Endothelial cell of umbilical vein (primary cell): Measurements from ENCODE around the gene ACVR2B. TPM values are rescaled to one million over a fixed set of nuclear protein-coding genes. Genes with fewer than 3 reads are reported as not detected.

Experiments used
- Bru-seq: library from RNA; stranded (reverse); fragments of 400-500 nt; gene quantifications from one replicate; lab custom pipeline; 2021; lab: Mats Ljungman, UMichigan
- BruChase-seq, 2 experiments: library from RNA; stranded (reverse); fragments of 400-500 nt; gene quantifications; one replicate each; lab custom pipeline; 2021; lab: Mats Ljungman, UMichigan
- BruUV-seq: library from RNA; stranded (reverse); fragments of 400-500 nt; replicated peaks from 2 replicates; lab custom pipeline; 2021; lab: Mats Ljungman, UMichigan
- CTCF ChIA-PET: fragments of 300-600, 350-600 bp; sonication (Branson Sonifier 250); formaldehyde crosslinking; loops from one replicate; lab custom pipeline; 2021; ENCODE audit warnings: antibody characterized with exemption, inconsistent platforms; lab: Charles Lee
- POLR2A ChIA-PET: fragments of 300-600, 350-600 bp; sonication (Branson Sonifier 250); formaldehyde crosslinking; loops from one replicate; lab custom pipeline; 2021; ENCODE audit warnings: antibody characterized with exemption, inconsistent platforms; lab: Charles Lee
- DNase-seq: peaks from one replicate; pipeline ENCODE4 v3.0.0-alpha.2; 2011; ENCODE audit warnings: low read depth, low spot score
- FAIRE-seq: peaks from 2 replicates; lab custom pipeline; 2011; peaks lifted over from hg19 to GRCh38; lab: Jason Lieb, UNC
- H2AFZ ChIP-seq: 2 replicates; pipeline ENCODE4 v1.6.0; 2012; ENCODE audit warnings: low read depth, low read length, control low read depth, inconsistent platforms
- H3K27ac ChIP-seq: 2 replicates; pipeline ENCODE4 v1.5.1; 2011; ENCODE audit warnings: low read depth, mild to moderate bottlenecking, control low read depth, low read length, moderate library complexity; ENCODE audit not compliant: insufficient read depth
- H3K27me3 ChIP-seq, 2 experiments: 2 replicates each; pipeline versions ENCODE4 v1.6.0 to v1.6.1; 2011; ENCODE audit warnings: low read length in 2 of 2, mixed read lengths in 1 of 2; ENCODE audit not compliant: control insufficient read depth in 2 of 2, insufficient read depth in 2 of 2
- H3K36me3 ChIP-seq, 2 experiments: 2 replicates in 1 of 2; 3 replicates in 1 of 2; pipeline ENCODE4 v1.5.1; 2011; ENCODE audit warnings: low read length in 2 of 2, mild to moderate bottlenecking in 1 of 2, moderate library complexity in 1 of 2; ENCODE audit not compliant: control insufficient read depth in 2 of 2, insufficient read depth in 2 of 2; ENCODE audit errors: extremely low read depth in 1 of 2
- H3K4me1 ChIP-seq: 3 replicates; pipeline ENCODE4 v1.5.1; 2011; ENCODE audit warnings: mild to moderate bottlenecking, low read length; ENCODE audit not compliant: control insufficient read depth, insufficient read depth; ENCODE audit errors: extremely low read depth
- H3K4me2 ChIP-seq: 2 replicates; pipeline ENCODE4 v1.6.1; 2011; ENCODE audit warnings: low read length, control low read depth, mixed read lengths; ENCODE audit not compliant: insufficient read depth
- H3K4me3 ChIP-seq, 3 experiments: fragments of 200-600 bp in 1 of 3; sonication (generic), shearing (Covaris generic) in 1 of 3; replicated peaks in 1 of 3; 2 replicates each; pipeline ENCODE4 v1.5.1; 2011 to 2016; ENCODE audit warnings: control low read depth in 3 of 3, low read length in 3 of 3, mild to moderate bottlenecking in 2 of 3, inconsistent platforms in 1 of 3, low read depth in 1 of 3, moderate library complexity in 1 of 3; ENCODE audit not compliant: insufficient read depth in 1 of 3
- H3K79me2 ChIP-seq: 2 replicates; pipeline ENCODE4 v1.6.0; 2012; ENCODE audit warnings: low read length, inconsistent platforms; ENCODE audit not compliant: control insufficient read depth, insufficient read depth
- H3K9ac ChIP-seq: replicated peaks from 2 replicates; pipeline ENCODE3; 2011; ENCODE audit warnings: low read length, control low read depth; ENCODE audit not compliant: insufficient read depth; ENCODE audit errors: extremely low read depth
- H3K9me1 ChIP-seq: replicated peaks from 3 replicates; pipeline ENCODE4 v1.6.0; 2011; ENCODE audit warnings: mild to moderate bottlenecking, low read length; ENCODE audit not compliant: control insufficient read depth, insufficient read depth; ENCODE audit errors: extremely low read depth
- H3K9me3 ChIP-seq: replicated peaks from 2 replicates; pipeline ENCODE4 v1.5.1; 2012; ENCODE audit warnings: low read length, inconsistent platforms; ENCODE audit not compliant: control insufficient read depth, insufficient read depth
- H4K20me1 ChIP-seq: replicated peaks from 2 replicates; pipeline ENCODE3; 2011; ENCODE audit warnings: mild to moderate bottlenecking, low read length; ENCODE audit not compliant: control insufficient read depth, insufficient read depth; ENCODE audit errors: extremely low read depth
- FOS ChIP-seq: IDR thresholded peaks from 2 replicates; pipeline ENCODE4 v1.6.1; 2011; ENCODE audit warnings: mild to moderate bottlenecking, low read length, moderate library complexity, borderline replicate concordance; ENCODE audit not compliant: insufficient read depth
- MAX ChIP-seq: IDR thresholded peaks from 2 replicates; pipeline ENCODE4 v1.6.1; 2011; ENCODE audit not compliant: insufficient read depth, insufficient read length
- POLR2AphosphoS5 ChIP-seq: IDR thresholded peaks from 2 replicates; pipeline ENCODE4 v1.6.1; 2012; ENCODE audit warnings: low read depth, mild to moderate bottlenecking, control low read depth, low read length, moderate library complexity; ENCODE audit not compliant: insufficient read depth
- dilution Hi-C: fragments of 300-500 bp; cut with MboI; formaldehyde crosslinking; loops from one replicate; pipeline ENCODE4 v1.15.0; 2019; ENCODE audit warnings: low sequenced_read_pairs; ENCODE audit not compliant: extremely low pct_ligation_motif_present
- intact Hi-C: fragments of 100-400 bp; cut with micrococcal nuclease; formaldehyde crosslinking; loops from one replicate; pipeline ENCODE4 v1.10.0; 2022
- long read RNA-seq: library from polyadenylated mRNA; stranded (forward); transcript quantifications from one replicate; pipeline ENCODE4 v2.0.0, GENCODE V29; 2021
- polyA minus RNA-seq, 3 experiments: library from RNA; depleted of rRNA, polyadenylated mRNA; stranded (reverse); fragments of >200 nt; gene quantifications; 1 replicate in 1 of 3; 2 replicates in 2 of 3; pipeline ENCODE4 v1.2.3, GENCODE V29; 2011
- polyA plus RNA-seq, 4 experiments: library from polyadenylated mRNA; depleted of rRNA in 3 of 4; stranded (reverse) in 3 of 4; unstranded in 1 of 4; fragments of >200 nt; gene quantifications; 2 replicates each; pipeline versions ENCODE4 v1.2.1 to v1.2.3, GENCODE V29; 2011 to 2012; ENCODE audit warnings: missing spikeins in 1 of 4
- total RNA-seq: library from RNA; stranded (reverse); gene quantifications from 2 replicates; pipeline ENCODE4 v1.2.3, GENCODE V29; 2021

ACVR2B gene
- 4.9 and 5.6 TPM in 2 replicates for total RNA-seq
- 1.6 and 2.0 TPM in 2 replicates for polyA plus RNA-seq
- polyA plus RNA-seq (2011; cell fraction: cytosol; rRNA removed) = 1.5 and 1.6 TPM in 2 replicates
- polyA plus RNA-seq (2011; cell fraction: nucleus; rRNA removed) = 4.8 TPM in 2 replicates
- polyA plus RNA-seq (2012) = 0.86 and 1.2 TPM in 2 replicates
- polyA minus RNA-seq = 8.8 and 10.5 TPM in 2 replicates
- polyA minus RNA-seq (2011; cell fraction: cytosol; rRNA and poly(A)+ RNA removed) = 6.3 TPM
- 8.2 and 10.6 TPM in 2 replicates for polyA minus RNA-seq (2011; cell fraction: nucleus; rRNA and poly(A)+ RNA removed)
- Bru-seq, nascent RNA = percentile 55 among the genes with signal in this experiment
- BruChase-seq, experiment 1, labeled RNA remaining after a 6-hour chase = percentile 66 among the genes with signal in this experiment
- BruChase-seq, experiment 2, labeled RNA remaining after a 2-hour chase = percentile 65 among the genes with signal in this experiment
- long read RNA-seq, full-length matches to known transcripts = 3 of 5 reads
- long read RNA-seq, partial matches to known transcripts = 0 of 5 reads
- long read RNA-seq, other reads (novel, unspliced or antisense) = 2 of 5 reads

- Histone ChIP-seq H2AFZ (peak within 1 kb of the TSS; percentile 82), H3K4me1 (no peaks in the 10 kb centered on the region), H3K79me2 (peaks cover 1% of the 10 kb centered on the region), H3K36me3 (no peaks in the 10 kb centered on the region), H3K9ac (peak within 1 kb of the TSS; percentile 82), H3K4me3 (peak within 1 kb of the TSS; percentile 37 to 85 (median 68)), H3K9me1 (no peaks in the 10 kb centered on the region), H3K27me3 (no peaks in the 10 kb centered on the region), H3K4me2 (peak within 1 kb of the TSS; percentile 81), H3K9me3 (no peaks in the 10 kb centered on the region), H3K27ac (peak within 1 kb of the TSS; percentile 45), H4K20me1 (peaks cover 2% of the 10 kb centered on the region)
- DNase-seq (peak; percentile 69), FAIRE-seq (peak; percentile 70)
- intact Hi-C loops = no loop called here
- TF ChIP-seq MAX (peak; percentile 28), POLR2AphosphoS5 (no peak)
- ChIA-PET CTCF (interaction anchor here (0.7 to 2.0 kb wide), 6 partner anchors 26 to 316 kb away, joined by 3 to 14 read pairs (median 4); partner anchors contain the start of genes ACAA1, EXOG and XYLB), POLR2A (no interaction called here)
- dilution Hi-C loops = no loop called here
- BruUV-seq = no TSS peak
Measured at GRCh38 chr3:38453075-38453912, at the start of gene ACVR2B. TSS of gene ACVR2B (plus strand) at chr3:38453890. CDS start at chr3:38454323, 433 bp downstream.

- dilution Hi-C loops = no loop called here
- Histone ChIP-seq H4K20me1 (no peaks in the 10 kb centered on the region), H3K36me3 (peaks cover 0 to 5% of the 10 kb centered on the region in 2 experiments), H3K4me3 (no peak overlapping the region), H2AFZ (no peak overlapping the region), H3K27ac (no peak overlapping the region), H3K27me3 (no peaks in the 10 kb centered on the region), H3K9me1 (no peaks in the 10 kb centered on the region), H3K4me1 (no peaks in the 10 kb centered on the region), H3K4me2 (no peak overlapping the region), H3K9me3 (no peaks in the 10 kb centered on the region), H3K79me2 (no peaks in the 10 kb centered on the region), H3K9ac (no peak overlapping the region)
- ChIA-PET POLR2A (no interaction called here), CTCF (no interaction called here)
- intact Hi-C loops = no loop called here
- no peak for DNase-seq
- no peak for TF ChIP-seq POLR2AphosphoS5
- no peak for TF ChIP-seq FOS
- FAIRE-seq = no peak
- BruUV-seq = no TSS peak
Measured at GRCh38 chr3:38404286-38404685, 49.4 kb upstream of the ACVR2B start.
